ENCODE measurements around the gene SUGCT.

Gene SUGCT

DNA sequence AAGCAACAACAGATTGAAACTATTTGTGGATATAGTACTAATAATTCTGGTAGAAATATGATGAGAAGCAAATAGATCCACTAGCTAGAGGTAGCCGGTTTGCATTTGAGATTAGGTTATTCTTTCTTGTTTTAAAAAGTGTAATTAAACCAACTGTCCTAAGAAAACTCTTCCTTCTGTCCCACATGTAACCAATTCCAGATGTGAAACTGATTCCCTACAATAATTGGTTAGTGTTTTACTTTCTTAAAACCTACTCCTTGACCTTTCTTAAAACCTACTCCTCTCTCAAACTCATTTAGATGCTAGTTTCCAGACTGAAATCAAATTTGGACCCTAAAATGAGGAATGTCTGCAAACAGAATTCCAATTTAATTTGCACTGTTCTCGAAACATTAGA lies 521.5 kb downstream of the SUGCT start:
- Histone ChIP-seq H3K9ac (no peak overlapping the region), H3K27ac (no peak overlapping the region), H4K20me1 (no peaks in the 10 kb centered on the region), H3K4me2 (no peak overlapping the region), H3K4me1 (no peaks in the 10 kb centered on the region), H3K27me3 (no peaks in the 10 kb centered on the region), H3K4me3 (no peak overlapping the region), H3K36me3 (no peaks in the 10 kb centered on the region), H3K9me3 (no peaks in the 10 kb centered on the region)
- TF ChIP-seq Cebpa-rat (IDR thresholded peaks at IDR 0.05): no peak

DNA sequence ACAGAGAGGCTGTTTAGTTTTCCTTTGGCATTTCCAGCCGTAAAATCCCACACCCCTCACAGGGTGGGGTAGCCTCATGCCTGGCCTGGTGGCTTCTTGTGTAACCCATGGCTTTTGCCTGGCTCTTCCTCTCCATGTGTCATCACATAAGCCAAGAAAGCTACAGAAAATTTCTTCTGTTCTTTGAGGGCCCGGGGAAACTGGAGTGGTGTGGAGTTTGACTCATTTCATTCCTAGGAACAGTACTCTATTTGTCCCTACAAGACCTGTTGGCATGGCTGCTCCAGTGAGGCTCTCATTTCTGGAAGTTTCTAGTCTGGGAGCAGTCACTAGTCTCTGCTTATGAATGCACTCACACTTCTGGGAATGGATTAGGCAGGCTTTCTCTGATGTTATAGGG lies 523.9 kb downstream of the SUGCT start:
- no peaks in the 10 kb centered on the region for H3K27me3 ChIP-seq
- no peak for TF ChIP-seq Cebpa-rat (IDR thresholded peaks at IDR 0.05)
- no peaks in the 10 kb centered on the region for H4K20me1 ChIP-seq
- H3K36me3 ChIP-seq: no peaks in the 10 kb centered on the region
- no peak overlapping the region for H3K4me3 ChIP-seq
- H3K9me3 ChIP-seq: no peaks in the 10 kb centered on the region
- no peak overlapping the region for H3K9ac ChIP-seq
- no peak overlapping the region for H3K4me2 ChIP-seq
- H3K4me1 ChIP-seq: no peaks in the 10 kb centered on the region
- no peak overlapping the region for H3K27ac ChIP-seq

- Histone ChIP-seq H3K9ac (no peak overlapping the region), H3K27me3 (no peaks in the 10 kb centered on the region), H4K20me1 (no peaks in the 10 kb centered on the region), H3K9me3 (no peaks in the 10 kb centered on the region), H3K27ac (no peak overlapping the region), H3K36me3 (no peaks in the 10 kb centered on the region), H3K4me3 (no peak overlapping the region), H3K4me1 (no peaks in the 10 kb centered on the region), H3K4me2 (no peak overlapping the region)
- no peak for TF ChIP-seq Cebpa-rat (IDR thresholded peaks at IDR 0.05)
Measured at GRCh38 chr7:40659231-40659630, 524.4 kb downstream of the SUGCT start.

- H3K36me3 ChIP-seq: no peaks in the 10 kb centered on the region
- H3K4me1 ChIP-seq: no peaks in the 10 kb centered on the region
- no peak overlapping the region for H3K27ac ChIP-seq
- H3K4me3 ChIP-seq: no peak overlapping the region
- H3K9me3 ChIP-seq: no peaks in the 10 kb centered on the region
- no peak overlapping the region for H3K9ac ChIP-seq
- no peaks in the 10 kb centered on the region for H4K20me1 ChIP-seq
- no peak for TF ChIP-seq Cebpa-rat (IDR thresholded peaks at IDR 0.05)
- H3K27me3 ChIP-seq: no peaks in the 10 kb centered on the region
- no peak overlapping the region for H3K4me2 ChIP-seq
Measured at GRCh38 chr7:40673285-40673684, 538.5 kb downstream of the SUGCT start.

- Histone ChIP-seq H3K27me3 (no peaks in the 10 kb centered on the region), H3K4me3 (no peak overlapping the region), H3K27ac (no peak overlapping the region), H3K36me3 (no peaks in the 10 kb centered on the region), H3K9ac (no peak overlapping the region), H3K4me2 (no peak overlapping the region), H3K9me3 (no peaks in the 10 kb centered on the region), H3K4me1 (no peaks in the 10 kb centered on the region), H4K20me1 (no peaks in the 10 kb centered on the region)
- TF ChIP-seq Cebpa-rat (IDR thresholded peaks at IDR 0.05): no peak
Measured at GRCh38 chr7:40674316-40674715, 539.5 kb downstream of the SUGCT start.

DNA sequence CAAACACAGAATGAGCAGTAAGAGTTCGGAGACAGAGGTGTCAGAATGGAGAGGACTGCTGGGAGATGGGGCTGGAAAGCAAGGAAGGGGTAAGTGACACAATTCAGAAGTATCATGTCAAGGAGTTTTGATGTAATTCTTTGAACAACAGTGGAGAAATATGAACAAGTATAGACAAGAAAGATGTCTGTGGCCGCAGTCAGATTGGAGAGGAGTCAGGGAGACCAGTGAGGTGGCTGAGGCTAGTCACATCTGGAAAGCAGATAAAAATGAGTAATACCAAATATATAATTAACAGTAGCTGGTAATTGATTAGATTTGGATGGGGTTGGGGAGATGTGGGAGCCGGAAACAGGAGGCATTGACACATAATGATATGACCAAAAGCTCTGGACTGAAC lies 540.9 kb downstream of the SUGCT start:
- Histone ChIP-seq H3K4me1 (no peaks in the 10 kb centered on the region), H3K9ac (no peak overlapping the region), H3K4me3 (no peak overlapping the region), H3K27me3 (no peaks in the 10 kb centered on the region), H3K4me2 (no peak overlapping the region), H4K20me1 (no peaks in the 10 kb centered on the region), H3K9me3 (no peaks in the 10 kb centered on the region), H3K27ac (no peak overlapping the region), H3K36me3 (no peaks in the 10 kb centered on the region)
- TF ChIP-seq Cebpa-rat (IDR thresholded peaks at IDR 0.05): no peak

GRCh38 chr7:40676221-40676620 lies 541.4 kb downstream of the SUGCT start:
- TF ChIP-seq Cebpa-rat (IDR thresholded peaks at IDR 0.05): no peak
- Histone ChIP-seq H3K4me1 (no peaks in the 10 kb centered on the region), H3K9me3 (no peaks in the 10 kb centered on the region), H4K20me1 (no peaks in the 10 kb centered on the region), H3K36me3 (no peaks in the 10 kb centered on the region), H3K4me3 (no peak overlapping the region), H3K4me2 (no peak overlapping the region), H3K27me3 (no peaks in the 10 kb centered on the region), H3K9ac (no peak overlapping the region), H3K27ac (no peak overlapping the region)

- Histone ChIP-seq H4K20me1 (no peaks in the 10 kb centered on the region), H3K9ac (no peak overlapping the region), H3K27ac (no peak overlapping the region), H3K4me2 (no peak overlapping the region), H3K27me3 (no peaks in the 10 kb centered on the region), H3K9me3 (no peaks in the 10 kb centered on the region), H3K36me3 (no peaks in the 10 kb centered on the region), H3K4me1 (no peaks in the 10 kb centered on the region), H3K4me3 (no peak overlapping the region)
- no peak for TF ChIP-seq Cebpa-rat (IDR thresholded peaks at IDR 0.05)
Measured at GRCh38 chr7:40680657-40681056, 545.9 kb downstream of the SUGCT start.

DNA sequence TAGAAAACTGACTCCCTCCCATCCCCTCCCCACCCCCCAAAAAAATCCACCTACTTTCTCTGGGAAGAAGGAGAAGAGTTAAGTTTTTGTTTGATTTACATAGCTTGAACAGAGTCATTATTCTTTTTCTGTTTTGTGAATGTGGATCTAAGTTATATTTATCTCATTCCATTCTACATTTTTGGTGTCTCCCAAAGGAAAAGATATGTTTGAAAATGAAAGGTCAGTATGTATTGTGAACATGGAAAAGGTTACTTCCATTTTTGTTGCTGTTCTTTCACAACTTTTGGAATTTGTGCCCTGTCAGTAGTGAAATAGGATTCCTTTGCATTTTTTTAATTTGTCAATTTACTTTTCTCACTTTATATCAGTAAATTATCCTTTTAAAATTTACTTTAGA lies 547.9 kb downstream of the SUGCT start:
- H4K20me1 ChIP-seq: no peaks in the 10 kb centered on the region

GRCh38 chr7:40694026-40694809 lies 559.4 kb downstream of the SUGCT start:
- Histone ChIP-seq H4K20me1 (no peaks in the 10 kb centered on the region), H3K27me3 (no peaks in the 10 kb centered on the region), H3K4me1 (no peaks in the 10 kb centered on the region), H3K9me3 (no peaks in the 10 kb centered on the region), H3K4me2 (no peak overlapping the region), H3K36me3 (no peaks in the 10 kb centered on the region), H3K9ac (no peak overlapping the region), H3K27ac (no peak overlapping the region), H3K4me3 (no peak overlapping the region)
- no peak for TF ChIP-seq Cebpa-rat (IDR thresholded peaks at IDR 0.05)

More for the DNA sequence above, 547.9 kb downstream of the SUGCT start:
- no peak overlapping the region for H3K27ac ChIP-seq
- H3K4me1 ChIP-seq: no peaks in the 10 kb centered on the region
- no peaks in the 10 kb centered on the region for H3K9me3 ChIP-seq
- no peak overlapping the region for H3K4me3 ChIP-seq
- H3K27me3 ChIP-seq: no peaks in the 10 kb centered on the region
- no peaks in the 10 kb centered on the region for H3K36me3 ChIP-seq
- H3K4me2 ChIP-seq: no peak overlapping the region
- no peak overlapping the region for H3K9ac ChIP-seq
- TF ChIP-seq Cebpa-rat (IDR thresholded peaks at IDR 0.05): no peak

GRCh38 chr7:40694991-40695390 lies 560.2 kb downstream of the SUGCT start:
- Histone ChIP-seq H3K9me3 (no peaks in the 10 kb centered on the region), H3K4me3 (no peak overlapping the region), H3K27ac (no peak overlapping the region), H3K9ac (no peak overlapping the region), H4K20me1 (no peaks in the 10 kb centered on the region), H3K4me2 (no peak overlapping the region), H3K4me1 (peaks cover 2% of the 10 kb centered on the region), H3K36me3 (no peaks in the 10 kb centered on the region), H3K27me3 (no peaks in the 10 kb centered on the region)
- TF ChIP-seq Cebpa-rat (IDR thresholded peaks at IDR 0.05): no peak
